ENCODE measurements around the gene CNKSR1. TPM values are rescaled to one million over a fixed set of nuclear protein-coding genes. Genes with fewer than 3 reads are reported as not detected.

CNKSR1 gene
- total RNA-seq, 2 experiments from 2014 or later = 1.4 to 1.5 TPM

DNA sequence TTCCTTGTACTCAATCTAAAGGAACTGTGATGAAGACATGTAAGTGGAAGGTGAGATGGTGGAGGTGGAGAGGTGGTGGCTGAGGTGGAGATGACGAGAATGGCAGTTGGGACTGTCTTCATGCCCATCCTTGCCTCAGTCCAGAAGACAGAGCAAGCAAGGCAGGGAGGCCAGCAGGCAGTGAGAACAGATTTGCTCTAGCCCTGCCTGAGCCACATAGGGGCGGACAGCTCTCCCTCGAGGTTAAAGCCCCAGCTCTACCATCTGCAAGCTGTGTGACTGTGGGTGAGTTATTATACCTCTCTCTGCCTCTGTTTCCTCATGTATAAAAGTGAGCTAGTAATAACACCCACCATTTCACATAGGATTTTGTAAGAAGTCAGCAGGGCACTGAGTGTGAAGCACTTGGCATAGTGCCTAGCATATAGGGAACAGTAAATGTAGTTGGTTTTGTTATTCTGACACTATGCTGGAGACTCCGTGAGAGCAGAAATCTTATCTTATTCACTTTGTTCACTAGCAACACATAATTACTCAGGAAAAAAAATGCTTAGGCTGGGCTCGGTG lies 23.2 kb upstream of the CNKSR1 start:
- ATAC-seq (no peak), DNase-seq (no peak)
- Mint-ChIP-seq H3K27me3 (peaks cover 69% of the 10 kb centered on the region), H3K4me3 (no peak overlapping the region), H3K27ac (no peak overlapping the region), H3K9me3 (ENCODE audit: low read depth) (no peaks in the 10 kb centered on the region), H3K4me1 (peaks cover 2% of the 10 kb centered on the region), H3K36me3 (no peaks in the 10 kb centered on the region)
- CTCF ChIA-PET = interaction anchor here (4.6 kb wide), 1 partner anchor 9 kb away, joined by 31 read pairs; no protein-coding TSS in a partner anchor

DNA sequence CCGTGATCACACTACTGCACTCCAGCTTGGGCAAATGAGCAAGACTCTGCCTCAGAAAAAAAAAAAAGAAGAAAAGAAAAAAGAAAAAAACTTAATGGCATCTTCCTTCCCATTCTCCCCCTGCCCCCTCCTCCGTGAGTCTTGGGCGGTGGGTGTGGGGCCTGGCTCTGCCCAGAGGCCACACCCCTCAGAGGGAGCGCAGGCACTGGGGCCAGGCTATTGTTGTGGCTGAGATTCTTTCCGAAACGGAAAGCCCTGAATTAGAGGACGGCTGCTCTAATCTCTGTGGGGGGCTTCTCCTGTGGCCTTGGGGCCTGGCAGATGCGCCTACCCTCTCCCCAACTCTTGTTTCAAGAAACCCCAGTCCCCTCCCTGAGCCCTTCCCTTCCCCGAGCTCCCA lies 22.5 kb upstream of the CNKSR1 start:
- ATAC-seq (no peak), DNase-seq (no peak)
- Mint-ChIP-seq H3K27ac (no peak overlapping the region), H3K4me3 (no peak overlapping the region), H3K36me3 (no peaks in the 10 kb centered on the region), H3K27me3 (peaks cover 70% of the 10 kb centered on the region), H3K9me3 (ENCODE audit: low read depth) (no peaks in the 10 kb centered on the region), H3K4me1 (peaks cover 2% of the 10 kb centered on the region)
- CTCF ChIA-PET = interaction anchor here (3.9 to 4.6 kb wide), 2 partner anchors 10 to 15 kb away, joined by 20 to 31 read pairs; partner anchors contain the start of genes C1orf232 and ZNF593

DNA sequence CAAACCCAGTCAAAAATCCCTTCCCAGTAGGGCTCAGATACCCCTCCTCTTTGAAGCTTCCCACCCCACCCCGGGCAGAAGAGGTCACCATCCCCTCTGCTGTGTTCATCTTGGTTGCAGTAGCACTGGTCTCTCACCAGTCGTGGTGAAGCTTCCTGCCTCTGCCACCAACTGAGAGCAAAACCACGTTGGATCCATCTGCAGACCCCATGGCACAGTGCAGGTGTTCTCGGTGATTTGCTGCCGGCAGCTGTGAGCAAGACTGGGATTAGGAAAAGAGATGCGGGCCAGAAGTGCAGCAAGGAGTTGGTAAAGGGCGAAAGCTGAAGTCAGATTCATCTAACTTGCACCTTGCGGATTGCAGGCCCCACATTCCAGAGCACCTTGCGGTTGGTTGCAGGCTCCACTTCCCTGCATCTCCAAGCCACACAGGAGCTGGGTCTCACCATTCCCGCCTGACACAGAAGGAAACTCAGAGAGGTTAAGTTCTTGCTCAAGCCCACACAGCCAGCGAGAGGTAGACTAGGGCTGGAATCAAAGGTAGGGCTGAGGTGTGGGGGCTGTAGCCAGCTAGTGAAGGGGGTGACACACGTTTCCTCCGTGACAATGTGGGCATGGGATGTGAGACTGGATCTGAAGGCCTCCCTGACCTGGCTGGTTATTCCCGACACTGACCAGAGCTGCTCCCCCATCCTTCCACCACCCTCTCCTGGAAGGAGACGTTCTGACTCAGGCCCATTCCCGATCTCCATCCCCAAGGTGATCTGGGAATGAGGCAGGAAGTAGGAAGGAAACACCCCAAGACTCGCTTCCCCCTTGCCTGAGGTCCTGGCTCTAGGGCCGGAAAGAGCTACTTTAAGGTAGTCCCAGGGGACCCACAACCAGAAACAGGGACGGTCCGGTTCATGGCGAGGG lies 21.7 kb upstream of the CNKSR1 start:
- Mint-ChIP-seq H3K27ac (no peak overlapping the region), H3K4me1 (peaks cover 2% of the 10 kb centered on the region), H3K9me3 (ENCODE audit: low read depth) (no peaks in the 10 kb centered on the region), H3K36me3 (no peaks in the 10 kb centered on the region), H3K4me3 (no peak overlapping the region), H3K27me3 (peaks cover 69% of the 10 kb centered on the region)
- CTCF ChIA-PET = interaction anchor here (1.1 to 4.6 kb wide), 3 partner anchors 11 to 55 kb away, joined by 3 to 31 read pairs (median 20); partner anchors contain the start of genes C1orf232 and ZNF593
- DNase-seq (no peak), ATAC-seq (no peak)

DNA sequence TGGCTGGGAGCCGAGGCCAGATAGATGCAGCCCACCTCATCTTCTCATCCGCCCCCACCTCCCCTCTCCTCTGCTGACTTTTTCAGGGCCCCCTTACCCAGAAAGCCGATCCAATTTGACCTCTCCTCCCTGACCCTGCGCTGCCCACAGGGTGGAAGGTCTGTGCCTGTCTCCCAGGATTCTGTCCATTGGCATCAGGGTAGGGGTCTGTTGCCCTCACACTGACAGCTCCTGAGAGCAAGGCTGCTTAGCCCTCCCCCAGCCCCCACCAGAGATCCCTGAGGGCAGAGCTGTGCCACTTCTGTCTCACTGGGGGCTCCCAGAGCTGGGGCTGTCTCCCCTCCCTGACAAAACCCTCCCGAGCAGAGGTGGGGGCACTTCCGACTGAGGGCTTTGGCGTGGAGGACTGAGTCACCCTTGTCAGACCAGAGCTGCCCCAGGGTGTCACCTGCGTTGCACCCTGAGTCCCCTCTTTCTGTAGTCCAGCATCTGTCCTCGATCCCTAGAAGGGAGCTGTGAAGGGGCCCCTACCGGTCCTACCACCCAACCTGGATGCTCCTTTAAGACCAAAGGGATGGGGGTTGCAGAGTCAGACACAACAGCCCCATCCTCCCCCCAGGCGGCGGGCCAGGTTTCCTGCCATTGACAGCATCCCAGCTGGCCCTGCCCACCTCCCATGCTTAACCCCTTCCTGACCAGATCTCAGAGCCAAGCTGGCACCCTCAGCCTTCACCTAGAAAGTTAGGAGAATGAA lies 20.8 kb upstream of the CNKSR1 start:
- Mint-ChIP-seq H3K27me3 (peaks cover 71% of the 10 kb centered on the region), H3K9me3 (ENCODE audit: low read depth) (no peaks in the 10 kb centered on the region), H3K27ac (no peak overlapping the region), H3K4me3 (no peak overlapping the region), H3K4me1 (peaks cover 2% of the 10 kb centered on the region), H3K36me3 (no peaks in the 10 kb centered on the region)
- no peak for DNase-seq
- CTCF ChIA-PET = interaction anchor here (1.1 to 4.6 kb wide), 5 partner anchors 12 to 261 kb away, joined by 3 to 31 read pairs (median 4); partner anchors contain the start of genes C1orf232 and ZNF593
- ATAC-seq = peak; percentile 9

DNA sequence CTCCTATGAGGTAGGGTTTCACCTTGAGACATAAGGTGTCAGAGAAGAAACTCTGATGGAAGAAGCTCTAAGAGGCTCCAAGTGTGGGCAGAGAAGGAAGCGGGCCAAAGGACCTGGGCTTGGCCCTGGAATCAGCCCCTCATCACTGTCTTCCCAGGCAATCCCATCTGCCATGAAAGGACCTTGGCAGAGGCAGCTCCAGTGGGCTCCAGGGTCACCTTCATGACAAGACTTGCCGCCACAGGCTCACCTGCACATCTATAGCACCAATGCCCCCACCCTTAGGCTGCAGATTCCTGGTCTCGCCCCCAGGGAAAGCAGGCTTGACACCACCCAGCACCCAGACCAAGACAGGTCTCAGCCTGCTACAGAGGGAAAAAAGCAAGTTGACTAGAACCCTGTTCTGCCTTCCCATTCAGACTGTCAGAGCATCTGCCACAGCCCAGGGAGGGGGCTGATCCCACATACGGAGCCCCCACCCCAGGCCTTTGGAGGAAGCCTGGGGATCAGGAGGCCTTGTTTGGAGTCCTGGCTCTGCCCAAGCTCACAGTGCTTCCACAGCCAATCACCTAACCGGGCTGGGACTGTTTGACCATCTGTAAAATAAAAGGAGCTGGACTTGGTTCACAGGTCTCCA lies 18.9 kb upstream of the CNKSR1 start:
- H3K27me3 Mint-ChIP-seq = peaks cover 75% of the 10 kb centered on the region
- H3K4me3 Mint-ChIP-seq = no peak overlapping the region
- no peak for ATAC-seq
- CTCF ChIA-PET = interaction anchor here (0.7 to 4.6 kb wide), 7 partner anchors 11 to 257 kb away, joined by 3 to 31 read pairs (median 3); partner anchors contain the start of genes C1orf232 and ZNF593
- H3K9me3 Mint-ChIP-seq (ENCODE audit: low read depth) = no peaks in the 10 kb centered on the region
- H3K27ac Mint-ChIP-seq = no peak overlapping the region
- no peaks in the 10 kb centered on the region for H3K36me3 Mint-ChIP-seq
- H3K4me1 Mint-ChIP-seq = peaks cover 6% of the 10 kb centered on the region
- DNase-seq = no peak

DNA sequence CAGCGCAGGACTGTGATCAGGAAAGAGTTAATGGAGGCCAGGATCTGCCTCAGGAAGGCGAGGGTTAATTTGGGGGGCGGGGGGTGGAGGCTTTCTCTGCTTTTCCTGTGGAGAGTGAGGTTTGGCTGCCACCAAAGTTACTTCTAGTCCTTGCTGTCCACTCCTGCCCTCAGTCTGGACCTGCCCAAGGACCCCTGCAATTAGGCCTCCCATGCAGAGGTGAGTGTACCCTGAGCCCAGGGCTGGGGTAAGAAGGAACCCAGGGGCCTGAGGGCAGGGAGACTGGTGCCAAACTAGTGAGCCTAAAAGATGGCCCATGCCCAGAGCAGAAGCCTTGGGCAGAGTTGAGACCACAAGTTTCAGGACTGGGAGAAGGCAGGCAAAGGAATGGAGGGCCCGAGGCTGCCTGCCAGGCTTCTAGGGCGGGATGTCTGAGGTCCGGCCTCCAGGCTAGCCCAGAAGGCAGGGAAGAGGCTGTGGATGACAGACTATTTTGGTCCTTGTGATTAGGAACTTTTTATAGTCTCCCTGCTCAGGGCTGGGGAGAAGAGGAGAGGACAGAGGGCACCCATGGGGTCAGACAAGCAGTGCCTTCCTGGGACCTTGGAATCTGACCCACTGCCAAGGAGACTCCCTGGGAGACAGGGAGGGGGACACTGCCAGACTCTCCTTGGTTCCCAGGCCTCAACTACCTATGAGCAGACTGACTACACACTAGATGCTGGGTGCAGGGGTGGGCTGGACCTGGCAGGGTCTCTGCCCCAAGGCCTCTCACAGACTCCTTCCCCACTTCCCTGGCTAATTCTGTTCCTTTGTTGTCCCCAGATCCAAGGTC lies 18.2 kb upstream of the CNKSR1 start, which contains the start of gene FAM110D:
FAM110D (plus strand) TSS at position 172 of the 835 bp plus-strand sequence. CDS start 2,213 bp downstream, outside the sequence.
- CTCF ChIA-PET = interaction anchor here (3.8 kb wide), 1 partner anchor 14 kb away, joined by 14 read pairs; no protein-coding TSS in a partner anchor
- DNase-seq = no peak
- Mint-ChIP-seq H3K4me3 (no peak within 1 kb of the TSS), H3K36me3 (no peaks in the 10 kb centered on the region), H3K27ac (no peak within 1 kb of the TSS), H3K9me3 (ENCODE audit: low read depth) (no peaks in the 10 kb centered on the region), H3K4me1 (peaks cover 10% of the 10 kb centered on the region), H3K27me3 (peaks cover 74% of the 10 kb centered on the region)
- no peak for ATAC-seq

DNA sequence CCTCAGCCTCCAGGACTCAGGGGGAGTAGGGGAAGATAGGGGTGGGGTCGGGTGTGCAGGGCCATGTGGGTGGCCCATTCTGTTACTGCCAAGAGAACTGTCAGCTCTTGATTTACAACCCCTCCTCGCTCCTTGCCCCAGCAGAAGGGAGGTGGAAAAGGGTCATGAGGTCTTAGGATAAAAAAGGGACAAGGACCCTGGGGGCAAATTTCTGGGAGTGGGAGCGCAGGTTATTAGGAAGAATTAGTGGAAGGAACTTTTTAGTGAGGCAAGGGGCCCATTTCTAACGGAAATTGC lies 17.6 kb upstream of the CNKSR1 start:
- DNase-seq (no peak), ATAC-seq (no peak)
- Mint-ChIP-seq H3K36me3 (no peaks in the 10 kb centered on the region), H3K27ac (no peak overlapping the region), H3K4me1 (peaks cover 10% of the 10 kb centered on the region), H3K27me3 (peaks cover 72% of the 10 kb centered on the region), H3K4me3 (no peak overlapping the region), H3K9me3 (ENCODE audit: low read depth) (no peaks in the 10 kb centered on the region)
- CTCF ChIA-PET = interaction anchor here (3.8 kb wide), 1 partner anchor 14 kb away, joined by 14 read pairs; no protein-coding TSS in a partner anchor

DNA sequence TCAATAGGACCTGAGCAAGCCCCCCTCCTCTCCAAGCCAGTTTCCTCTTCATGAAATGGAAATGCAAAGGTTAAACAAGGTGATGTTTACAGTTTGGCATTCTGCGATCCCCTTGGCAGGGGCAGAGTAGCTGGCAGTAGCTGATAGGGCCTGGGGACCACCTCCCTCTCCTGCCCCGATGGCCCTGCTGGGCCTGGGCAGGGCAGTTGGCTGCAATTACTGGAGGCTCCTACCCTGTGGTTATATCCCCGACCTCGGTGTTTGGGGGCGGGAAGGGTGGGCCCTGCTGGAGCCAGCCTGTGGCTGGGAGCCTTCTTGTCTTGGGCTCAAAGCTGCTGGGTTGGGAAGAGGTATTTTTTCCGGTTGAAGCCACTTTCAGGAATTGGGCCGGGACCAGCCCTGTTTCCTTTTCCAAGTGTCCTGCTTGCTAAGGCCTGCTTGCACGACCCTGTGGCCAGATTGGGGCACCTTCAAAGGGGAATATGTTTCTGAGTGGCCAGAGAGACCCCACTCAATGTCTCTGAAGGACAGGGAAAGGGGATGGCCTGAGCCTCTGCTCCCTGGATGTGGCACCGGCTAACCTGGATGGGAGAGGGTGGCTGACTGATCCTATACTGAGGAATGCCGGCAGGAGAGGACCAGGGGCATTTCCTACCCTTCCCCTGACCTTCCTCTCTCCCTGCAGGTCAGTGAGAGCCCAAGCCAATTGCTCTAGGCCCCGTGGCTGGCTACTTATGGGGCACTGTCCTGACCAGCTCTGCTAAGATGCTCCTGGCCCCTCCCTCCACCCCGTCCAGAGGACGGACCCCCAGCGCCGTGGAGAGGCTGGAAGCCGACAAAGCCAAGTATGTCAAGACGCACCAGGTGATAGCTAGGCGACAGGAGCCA lies 16.5 kb upstream of the CNKSR1 start:
- no peak overlapping the region for H3K4me3 Mint-ChIP-seq
- ATAC-seq = no peak

DNA sequence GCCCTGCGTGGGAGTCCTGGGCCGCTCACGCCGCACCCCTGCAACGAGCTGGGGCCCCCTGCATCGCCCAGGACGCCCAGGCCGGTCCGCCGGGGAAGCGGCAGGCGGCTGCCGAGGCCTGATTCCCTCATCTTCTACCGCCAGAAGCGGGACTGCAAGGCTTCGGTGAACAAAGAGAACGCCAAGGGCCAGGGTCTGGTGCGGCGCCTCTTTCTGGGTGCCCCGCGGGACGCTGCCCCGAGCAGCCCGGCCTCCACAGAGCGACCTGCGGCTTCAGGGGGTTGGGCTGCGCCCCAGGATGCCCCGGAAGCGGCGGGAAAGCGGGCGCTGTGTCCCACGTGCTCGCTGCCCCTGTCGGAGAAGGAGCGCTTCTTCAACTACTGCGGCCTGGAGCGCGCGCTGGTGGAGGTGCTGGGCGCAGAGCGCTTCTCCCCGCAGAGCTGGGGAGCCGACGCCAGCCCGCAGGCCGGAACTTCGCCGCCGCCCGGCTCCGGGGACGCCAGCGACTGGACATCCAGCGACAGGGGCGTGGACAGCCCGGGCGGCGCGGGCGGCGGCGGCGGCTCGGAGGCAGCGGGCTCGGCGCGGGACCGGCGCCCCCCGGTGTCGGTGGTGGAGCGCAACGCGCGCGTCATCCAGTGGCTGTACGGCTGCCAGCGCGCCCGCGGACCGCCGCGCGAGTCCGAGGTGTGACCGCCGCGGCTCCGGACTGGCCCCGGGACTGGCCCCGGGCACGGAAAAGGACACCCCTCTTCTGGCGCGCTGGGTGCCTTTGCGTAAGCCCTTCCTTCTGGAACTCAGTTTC lies 15.7 kb upstream of the CNKSR1 start:
- no peak overlapping the region for H3K27ac Mint-ChIP-seq
- no peaks in the 10 kb centered on the region for H3K36me3 Mint-ChIP-seq
- peak; percentile 64 for ATAC-seq
- H3K4me1 Mint-ChIP-seq = peaks cover 20% of the 10 kb centered on the region
- H3K4me3 Mint-ChIP-seq = peak overlapping the region; percentile 48
- DNase-seq = peak; percentile 52
- CTCF ChIA-PET = interaction anchor here (0.6 to 3.8 kb wide), 9 partner anchors 8 to 255 kb away, joined by 3 to 14 read pairs (median 4); partner anchors contain the start of genes ZNF593 and ZNF593OS
- peaks cover 67% of the 10 kb centered on the region for H3K27me3 Mint-ChIP-seq
- H3K9me3 Mint-ChIP-seq (ENCODE audit: low read depth) = no peaks in the 10 kb centered on the region

More for the DNA sequence above, 16.5 kb upstream of the CNKSR1 start:
- DNase-seq = no peak
- H3K36me3 Mint-ChIP-seq = no peaks in the 10 kb centered on the region
- H3K9me3 Mint-ChIP-seq (ENCODE audit: low read depth) = no peaks in the 10 kb centered on the region
- peaks cover 18% of the 10 kb centered on the region for H3K4me1 Mint-ChIP-seq
- H3K27me3 Mint-ChIP-seq = peaks cover 73% of the 10 kb centered on the region
- H3K27ac Mint-ChIP-seq = no peak overlapping the region
- CTCF ChIA-PET = interaction anchor here (0.6 to 3.8 kb wide), 7 partner anchors 9 to 124 kb away, joined by 3 to 14 read pairs (median 4); partner anchors contain the start of genes ZNF593 and ZNF593OS

DNA sequence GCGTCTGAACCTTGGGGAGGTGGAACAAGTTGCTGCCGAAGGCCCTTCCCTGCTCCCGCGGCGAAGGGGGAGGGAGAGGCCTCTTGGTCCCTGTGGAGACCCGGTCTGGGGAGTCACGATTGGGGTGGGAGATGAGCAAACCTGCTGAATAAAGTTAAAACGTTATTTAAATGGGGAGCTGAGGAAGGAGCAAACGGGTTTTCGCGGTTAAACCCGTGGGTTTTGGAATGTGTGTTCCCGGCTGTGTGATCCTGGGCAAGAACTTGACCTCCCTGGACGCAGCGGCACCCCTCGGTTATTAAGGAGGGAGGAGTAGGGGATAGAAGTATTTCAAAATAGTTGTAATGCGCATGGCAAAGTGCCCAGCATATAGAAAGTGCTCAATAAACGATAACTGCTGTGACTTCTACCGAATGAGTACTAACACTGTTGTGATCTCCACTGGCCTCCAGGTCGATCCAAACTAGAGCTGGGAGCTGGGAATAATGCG lies 15.0 kb upstream of the CNKSR1 start:
- ATAC-seq (no peak), DNase-seq (no peak)
- CTCF ChIA-PET = interaction anchor here (1.0 to 3.8 kb wide), 7 partner anchors 17 to 255 kb away, joined by 3 to 14 read pairs (median 4); no protein-coding TSS in a partner anchor
- Mint-ChIP-seq H3K36me3 (no peaks in the 10 kb centered on the region), H3K27ac (no peak overlapping the region), H3K27me3 (peaks cover 63% of the 10 kb centered on the region), H3K4me3 (peak overlapping the region; percentile 48), H3K4me1 (peaks cover 23% of the 10 kb centered on the region), H3K9me3 (ENCODE audit: low read depth) (no peaks in the 10 kb centered on the region)

Measured in activated CD8-positive, alpha-beta memory T cell treated with anti-CD3 and anti-CD28 coated beads, Interleukin-2, amount 10 ng/mL, durations not matched to agents 7 days and 5 days (primary cell).